Activated CD4-positive, alpha-beta T cell treated with anti-CD3 and anti-CD28 coated beads, Interleukin-10, Interleukin-2, amounts not matched to agents 100 ng/mL and 50 ng/mL, durations not matched to agents 16 hours and 8 hours (primary cell): ENCODE data around the gene SLC35D2.
"Not testable (repeated sequence)": the region's sequence is repeated elsewhere in the genome, so short reads cannot be mapped to it uniquely, and the experiment has no call there.

Experiments
- DNase-seq: peaks from one replicate; pipeline ENCODE4 v3.0.0-alpha.2; 2020

Gene SLC35D2

DNA sequence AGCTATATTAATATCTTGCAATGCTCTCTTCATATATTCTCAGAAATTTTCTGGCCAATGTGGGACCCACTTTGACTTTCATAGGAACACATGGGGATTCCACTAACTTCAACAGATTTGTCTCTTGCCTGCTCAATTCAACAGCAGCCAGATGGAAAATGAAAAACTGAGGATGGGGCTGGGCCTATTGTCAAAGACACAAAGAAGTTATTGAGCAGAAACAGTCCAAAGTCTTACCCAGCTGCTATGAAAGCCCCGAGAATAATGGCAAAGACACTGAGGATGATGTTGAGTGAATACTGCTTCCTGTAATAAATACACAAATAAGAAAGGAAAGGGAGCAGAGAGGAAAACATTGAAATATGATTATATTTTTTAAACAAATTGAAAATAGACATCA lies 32.6 kb downstream of the SLC35D2 start:
- no peak for DNase-seq

DNA sequence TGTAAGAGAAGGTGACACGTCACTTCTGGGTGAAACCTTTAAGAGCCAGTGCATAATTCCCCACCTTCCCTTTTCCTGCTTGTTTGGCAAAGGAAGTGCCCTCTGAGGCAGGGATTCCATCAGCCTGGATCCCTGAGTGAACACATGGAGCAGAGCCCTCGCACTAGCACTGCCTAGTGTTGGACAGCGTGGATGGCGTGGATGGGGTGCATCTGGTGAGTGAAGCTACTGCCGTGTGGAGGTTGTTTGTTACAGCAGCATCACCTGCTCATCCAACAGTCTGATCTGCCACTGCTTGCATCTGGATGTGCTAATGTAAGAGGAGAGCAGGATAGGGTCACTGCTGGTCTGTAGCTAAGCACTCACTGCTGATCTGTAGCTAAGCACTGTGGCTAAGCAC lies 35.2 kb downstream of the SLC35D2 start:
- DNase-seq: no peak

DNA sequence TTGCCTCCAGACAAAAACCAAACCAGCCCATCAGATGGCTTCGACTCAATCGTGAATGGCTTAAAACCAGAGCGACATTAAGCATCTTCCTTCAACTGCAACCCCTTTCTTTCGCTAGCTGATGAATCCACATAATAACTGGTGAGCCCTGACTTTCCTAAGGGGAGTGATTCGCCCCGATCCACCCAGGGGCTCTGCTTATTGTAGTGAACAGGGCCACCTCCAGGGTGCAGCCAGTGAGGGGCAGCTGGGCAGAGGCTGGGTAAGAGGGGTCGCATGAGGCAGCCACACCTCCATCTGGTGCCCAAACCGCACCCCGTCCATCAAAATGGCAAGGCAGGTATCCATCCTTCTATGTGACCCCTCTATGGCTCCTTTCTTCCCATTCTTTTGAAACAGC lies 38.0 kb downstream of the SLC35D2 start:
- DNase-seq: no peak

DNA sequence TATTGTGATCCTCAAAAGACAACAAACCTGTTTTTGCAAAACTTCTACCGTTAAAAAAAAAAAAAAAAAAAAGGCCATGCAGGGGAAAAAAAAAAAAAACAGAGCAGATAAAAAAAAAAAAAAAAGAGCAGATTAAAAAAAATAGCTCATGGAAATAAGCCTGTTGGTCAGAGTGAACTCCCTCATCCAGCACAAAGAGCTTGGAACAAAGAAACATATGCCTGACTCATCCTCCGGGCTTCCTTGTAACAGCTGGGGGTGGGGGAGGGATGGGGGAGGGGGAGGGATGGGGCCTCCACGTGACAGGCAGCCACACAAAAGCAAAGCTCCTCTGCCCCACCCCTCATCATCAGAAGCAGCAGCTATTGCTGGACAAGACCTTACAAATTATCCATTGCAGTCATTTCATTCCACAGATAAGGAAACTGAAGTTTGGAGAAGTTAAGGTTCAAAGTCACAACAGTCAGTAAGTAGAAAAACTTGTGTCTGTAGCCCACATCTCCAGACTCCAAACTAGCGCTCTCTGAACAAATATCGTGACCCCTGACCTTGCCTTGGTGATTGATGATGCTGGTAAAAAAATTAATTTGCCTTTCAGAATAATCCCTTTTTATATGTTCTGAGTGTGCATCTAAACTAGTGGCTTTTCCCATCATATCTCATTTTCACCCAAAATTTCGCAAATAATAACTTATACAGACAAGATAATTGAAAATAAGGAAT lies 38.9 kb downstream of the SLC35D2 start:
- DNase-seq: no peak

DNA sequence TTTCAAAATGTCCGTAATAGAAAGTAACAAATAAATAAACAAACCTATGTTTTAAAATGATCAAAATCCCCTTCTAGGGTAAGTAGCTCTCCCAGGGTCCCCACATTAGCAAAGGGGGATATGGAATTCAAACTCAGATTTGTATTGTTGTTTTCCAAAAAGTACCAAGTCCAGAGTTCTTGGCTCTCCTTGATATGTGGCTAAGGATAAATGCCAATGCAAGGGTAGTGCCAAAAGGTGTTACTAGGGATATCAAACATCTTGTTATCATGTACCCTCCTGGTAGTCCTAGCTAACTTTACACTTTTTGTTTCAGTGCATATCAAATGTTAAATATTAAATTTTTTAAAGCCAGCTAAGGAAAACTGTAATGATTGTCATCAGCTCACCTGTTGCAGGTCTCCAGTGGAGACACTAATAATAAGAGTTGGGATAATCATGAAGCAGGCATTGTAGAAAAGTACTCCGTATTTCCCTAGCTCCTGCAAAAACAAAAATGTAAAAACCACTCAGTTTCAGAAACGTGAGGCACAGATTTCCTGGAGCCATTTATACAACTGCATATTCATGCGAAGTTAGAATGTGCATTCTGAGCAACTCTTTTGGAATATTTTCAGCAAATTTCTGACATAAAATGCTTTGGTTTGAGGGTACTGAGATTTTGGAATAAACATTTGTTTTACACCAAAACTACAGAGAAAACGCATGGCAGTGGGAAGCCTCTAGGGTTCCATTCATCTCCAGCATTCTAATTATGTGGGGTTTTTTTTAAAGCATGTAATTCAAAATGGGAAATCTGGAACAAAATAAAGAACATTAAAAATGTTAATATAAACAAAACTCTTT lies 39.8 kb downstream of the SLC35D2 start:
- no peak for DNase-seq

DNA sequence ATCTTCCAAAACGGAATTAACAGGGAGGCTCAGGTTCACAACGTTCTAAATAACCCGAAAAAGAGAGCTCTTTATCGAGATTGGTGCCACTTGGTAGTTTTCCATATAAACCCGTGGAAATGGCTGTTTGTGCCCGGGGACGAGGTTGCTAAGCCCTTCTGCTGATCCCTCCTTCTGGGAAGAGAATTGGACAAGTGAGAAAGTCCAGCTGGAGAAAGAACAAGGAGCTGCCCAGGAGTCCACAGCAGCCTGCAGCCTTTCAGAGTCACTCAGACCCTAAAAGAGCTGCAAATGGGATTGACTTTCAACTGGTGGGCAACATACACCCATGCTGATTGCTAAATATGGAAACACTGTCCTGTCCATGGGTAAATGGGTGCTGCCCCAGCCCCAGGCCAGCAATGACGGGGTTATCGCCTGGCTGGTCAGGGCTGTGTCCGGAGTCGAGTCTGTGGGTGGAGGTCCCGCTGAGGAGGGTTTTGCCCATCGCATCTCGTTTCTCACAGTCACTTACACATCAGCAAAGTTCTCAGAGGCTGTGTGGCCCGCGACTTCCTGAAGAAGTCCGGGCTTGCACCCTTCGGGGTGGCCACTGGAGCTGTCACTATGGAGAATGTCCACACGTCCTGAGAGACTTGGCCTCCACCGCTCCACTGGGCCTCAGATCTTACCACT lies 40.8 kb downstream of the SLC35D2 start:
- no peak for DNase-seq

DNA sequence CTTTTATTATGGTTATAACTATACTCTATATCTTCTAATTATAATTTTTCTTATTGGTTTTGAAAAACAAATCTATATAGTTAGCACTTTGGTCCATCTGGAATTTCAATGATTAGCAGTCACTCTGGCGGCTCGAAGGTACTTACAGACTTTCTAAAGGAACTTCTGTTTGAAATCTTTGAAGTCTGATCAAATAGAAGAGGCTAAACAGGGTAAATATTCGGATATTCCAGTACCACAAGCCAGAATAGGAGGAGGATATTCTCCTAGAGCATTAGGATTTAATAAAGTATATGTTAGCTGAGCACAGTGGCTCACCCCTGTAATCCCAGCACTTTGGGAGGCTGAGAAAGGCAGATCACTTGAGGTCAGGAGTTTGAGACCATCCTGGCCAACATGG lies 42.8 kb downstream of the SLC35D2 start:
- DNase-seq: no peak

DNA sequence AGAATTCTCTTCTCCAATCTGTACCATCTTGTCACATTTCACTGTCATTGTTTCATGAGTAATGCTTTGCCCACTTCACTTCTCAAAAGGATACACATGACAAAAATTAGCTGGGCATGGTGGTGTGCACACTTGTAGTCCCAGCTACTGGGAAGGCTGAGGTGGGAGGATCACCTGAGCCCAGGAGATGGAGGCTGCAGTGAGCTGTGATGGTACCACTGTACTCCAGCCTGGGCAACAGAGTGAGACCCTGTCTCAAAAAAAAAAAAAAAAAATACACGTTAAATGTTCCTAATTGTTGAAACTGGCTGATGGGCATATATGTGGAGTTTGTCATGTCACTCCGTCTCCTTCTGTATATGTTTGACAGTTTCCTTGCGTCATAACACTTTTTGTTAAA lies 45.2 kb downstream of the SLC35D2 start:
- DNase-seq: no peak

DNA sequence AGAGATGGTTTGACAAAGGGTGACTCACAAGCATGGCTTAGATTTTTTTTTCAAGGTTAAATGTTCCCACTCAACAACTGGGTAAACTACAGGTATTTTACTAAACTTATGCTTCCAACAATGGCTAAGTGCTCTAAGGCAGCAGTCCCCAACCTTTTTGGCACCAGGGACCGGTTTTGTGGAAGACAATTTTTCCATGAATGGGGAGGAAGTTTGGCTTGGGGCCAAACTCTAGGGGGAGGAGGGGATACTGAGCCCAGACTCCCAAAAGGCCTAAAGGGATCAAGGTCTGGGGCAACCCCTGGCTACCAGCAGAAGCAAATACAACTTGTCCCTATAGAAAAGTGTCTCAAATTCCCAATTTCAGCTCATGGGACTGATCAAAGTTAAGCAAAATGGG lies 49.6 kb downstream of the SLC35D2 start:
- no peak for DNase-seq

DNA sequence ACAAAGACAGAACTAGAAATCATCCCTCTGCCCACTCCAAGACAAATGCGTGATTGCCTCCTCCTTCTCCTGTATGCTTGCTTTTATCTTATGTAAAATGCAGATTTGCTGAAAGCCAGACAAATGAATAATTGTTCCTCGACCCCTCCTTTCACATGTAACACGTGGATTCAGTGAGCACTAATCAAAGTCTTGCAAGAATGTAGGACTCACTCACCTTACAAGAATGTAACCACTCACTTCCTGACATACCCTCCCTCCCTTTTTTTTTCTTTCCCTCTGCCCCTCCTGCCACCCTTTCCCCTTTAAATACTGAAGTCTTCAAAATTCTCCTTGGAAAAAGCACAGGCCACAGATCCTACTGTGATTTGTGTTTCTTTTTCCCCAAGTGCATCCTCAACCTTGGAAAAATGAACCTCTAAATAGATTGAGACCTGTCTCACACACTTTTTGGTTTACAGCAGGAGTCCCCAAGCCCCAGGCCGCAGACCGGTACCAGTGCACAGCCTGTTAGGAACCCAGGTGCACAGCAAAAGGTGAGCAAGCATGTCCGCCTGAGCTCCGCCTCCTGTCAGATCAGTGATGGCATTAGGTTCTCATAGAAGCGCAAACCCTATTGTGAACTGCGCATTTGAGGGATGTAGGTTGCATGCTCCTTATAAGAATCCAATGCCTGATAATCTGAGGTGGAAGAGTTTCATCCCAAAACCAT lies 52.1 kb downstream of the SLC35D2 start:
- DNase-seq: no peak

DNA sequence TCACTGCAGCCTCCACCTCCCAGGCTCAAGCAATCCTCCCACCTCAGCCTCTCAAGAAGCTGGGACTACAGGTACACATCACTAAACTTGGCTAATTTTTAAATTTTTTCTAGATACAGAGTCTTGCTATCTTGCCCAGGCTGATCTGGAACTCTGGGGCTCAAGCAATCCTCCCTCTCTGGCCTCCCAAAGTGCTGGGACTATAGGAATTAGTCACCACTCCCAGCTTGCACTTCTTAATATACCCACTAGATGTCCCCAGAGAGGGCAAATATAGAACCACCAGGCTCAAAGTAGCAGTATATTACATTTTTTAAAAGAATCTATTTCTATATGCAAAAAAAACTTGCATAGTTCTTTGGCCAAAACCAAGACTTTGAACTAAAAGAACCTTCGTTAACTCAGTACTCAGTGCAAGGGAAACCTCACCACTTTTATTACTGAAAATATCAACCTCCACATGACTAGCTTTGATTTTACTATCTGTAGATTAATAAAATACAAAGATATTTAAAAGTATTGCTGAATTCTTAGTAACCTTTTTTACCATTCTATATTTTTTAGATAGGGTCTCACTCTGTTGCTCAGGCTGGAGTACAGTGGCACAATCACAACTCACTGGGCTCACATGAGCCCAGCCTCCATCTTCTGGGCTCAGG lies 55.7 kb downstream of the SLC35D2 start:
- peak; percentile 69 for DNase-seq

DNA sequence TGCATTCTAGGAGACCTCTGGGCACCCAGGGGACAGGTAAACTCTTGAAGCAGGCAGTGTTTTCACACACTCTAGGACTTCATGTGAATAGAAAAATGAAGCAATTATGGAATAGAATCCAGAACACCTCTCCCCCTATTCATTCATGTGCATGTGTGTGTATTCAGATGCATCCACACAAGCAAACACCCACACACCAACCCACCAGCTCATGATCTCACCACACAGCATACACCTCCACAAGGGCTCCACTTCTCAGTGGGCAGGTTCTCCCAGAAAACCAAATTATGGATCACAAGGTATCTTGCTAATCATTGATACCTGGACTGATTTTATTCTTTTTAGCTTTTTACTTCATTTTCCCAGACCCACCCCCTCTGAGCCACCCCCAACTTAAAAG lies 60.3 kb downstream of the SLC35D2 start:
- no peak for DNase-seq

DNA sequence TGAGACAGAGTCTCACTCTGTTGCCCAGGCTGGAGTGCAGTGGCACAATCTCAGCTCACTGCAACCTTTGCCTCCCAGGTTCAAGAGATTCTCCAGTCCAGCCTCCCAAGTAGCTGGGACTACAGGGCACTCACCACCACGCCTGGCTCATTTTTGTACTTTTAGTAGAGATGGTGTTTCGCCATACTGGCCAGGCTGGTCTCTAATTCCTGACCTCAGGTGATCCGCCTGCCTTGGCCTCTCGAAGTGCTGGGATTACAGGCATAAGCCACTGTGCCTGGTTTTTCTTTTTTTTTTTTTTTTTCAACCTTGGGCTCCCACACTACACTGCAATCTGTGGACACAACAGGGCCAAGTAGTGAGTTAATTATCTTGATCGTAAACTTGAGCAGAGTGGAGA lies 60.8 kb downstream of the SLC35D2 start:
- not testable (repeated sequence) for DNase-seq

DNA sequence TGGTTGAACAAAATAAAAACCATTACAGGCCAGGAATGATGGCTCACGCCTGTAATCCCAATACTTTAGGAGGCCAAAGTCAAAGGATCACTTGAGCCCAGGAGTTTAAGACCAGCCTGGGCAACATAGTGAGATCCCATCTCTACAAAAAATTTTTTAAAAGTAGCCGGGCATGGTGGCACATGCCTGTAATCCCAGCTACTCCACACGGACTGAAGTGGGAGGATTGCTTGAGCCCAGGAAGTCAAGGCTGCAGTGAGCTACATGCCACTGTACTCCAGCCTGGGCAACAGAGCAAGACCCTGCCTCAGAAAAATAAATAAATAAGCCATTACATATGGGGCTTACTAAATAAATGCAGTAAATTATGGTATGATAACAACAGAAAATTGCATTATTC lies 61.3 kb downstream of the SLC35D2 start:
- not testable (repeated sequence) for DNase-seq

DNA sequence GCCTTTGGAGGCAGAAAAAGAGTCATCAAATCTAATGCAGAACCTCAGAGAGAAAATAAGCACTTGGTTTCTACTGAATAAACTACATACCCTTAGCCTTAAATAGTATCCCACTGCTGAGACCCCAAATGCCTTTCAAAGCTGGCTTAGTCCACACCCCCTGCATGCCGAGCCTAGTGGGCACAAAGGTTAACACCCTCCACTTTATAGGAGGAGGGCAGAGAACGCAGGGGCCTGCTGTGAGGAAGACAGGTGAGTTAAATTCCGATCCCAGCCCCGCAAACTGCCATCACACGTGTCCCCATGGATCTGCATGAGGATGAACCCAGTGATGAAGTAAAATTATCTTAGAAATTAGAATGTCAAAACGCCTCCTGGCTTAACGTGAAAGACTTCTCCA lies 62.0 kb downstream of the SLC35D2 start:
- no peak for DNase-seq

DNA sequence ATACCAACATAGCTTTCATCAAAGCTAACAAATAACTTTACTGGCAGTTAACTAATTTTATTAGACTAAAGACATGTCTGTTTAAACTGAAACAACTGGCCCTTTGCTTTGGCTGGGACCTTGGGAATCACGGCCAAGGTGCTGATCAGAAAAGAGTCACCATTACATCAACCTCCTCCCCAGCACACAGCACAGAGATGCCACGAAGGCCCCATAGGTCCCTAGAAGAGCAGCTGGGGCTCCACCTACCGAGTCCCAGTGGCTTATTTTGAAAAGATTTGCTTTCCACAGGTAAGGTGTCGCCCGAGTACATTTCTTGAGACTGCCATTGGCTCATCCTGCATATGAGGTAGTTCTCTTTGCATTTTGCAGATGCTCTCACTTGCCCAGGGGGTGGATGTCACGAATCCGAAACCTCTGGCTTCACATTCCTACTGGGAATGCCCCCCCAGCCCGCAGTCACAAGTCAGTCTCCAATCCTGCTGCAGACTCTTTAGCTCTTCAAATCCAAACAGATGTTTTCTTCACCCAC lies 62.7 kb downstream of the SLC35D2 start:
- DNase-seq: no peak

DNA sequence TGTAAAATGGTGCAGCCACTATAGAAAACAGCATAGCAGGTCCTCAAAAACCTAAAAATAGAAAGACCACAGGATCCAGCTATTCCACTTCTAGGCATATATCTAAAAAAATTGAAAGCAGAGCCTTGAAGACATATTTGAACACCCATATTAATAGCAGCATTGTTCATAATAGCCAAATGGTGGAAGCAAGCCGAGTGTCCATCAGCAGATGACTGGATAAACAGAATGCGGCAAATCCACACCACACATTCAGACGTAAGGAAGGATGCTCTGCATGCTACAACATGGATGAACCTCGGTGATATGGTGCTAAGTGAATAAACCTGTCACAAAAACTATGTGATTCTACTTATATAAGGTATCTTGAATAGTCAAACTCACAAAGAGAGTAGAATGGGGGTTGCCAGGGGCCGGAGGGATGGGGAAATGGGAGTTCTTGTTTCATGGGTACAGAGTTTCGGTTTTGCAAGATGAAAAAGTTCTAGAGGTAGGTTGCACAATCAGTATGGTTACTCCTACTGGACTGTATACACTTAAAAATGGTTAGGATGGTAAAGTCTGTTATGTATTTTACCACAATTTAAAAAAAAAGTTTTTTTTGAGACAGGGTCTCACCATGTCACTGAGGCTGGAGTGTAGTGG lies 64.5 kb downstream of the SLC35D2 start:
- DNase-seq: no peak

DNA sequence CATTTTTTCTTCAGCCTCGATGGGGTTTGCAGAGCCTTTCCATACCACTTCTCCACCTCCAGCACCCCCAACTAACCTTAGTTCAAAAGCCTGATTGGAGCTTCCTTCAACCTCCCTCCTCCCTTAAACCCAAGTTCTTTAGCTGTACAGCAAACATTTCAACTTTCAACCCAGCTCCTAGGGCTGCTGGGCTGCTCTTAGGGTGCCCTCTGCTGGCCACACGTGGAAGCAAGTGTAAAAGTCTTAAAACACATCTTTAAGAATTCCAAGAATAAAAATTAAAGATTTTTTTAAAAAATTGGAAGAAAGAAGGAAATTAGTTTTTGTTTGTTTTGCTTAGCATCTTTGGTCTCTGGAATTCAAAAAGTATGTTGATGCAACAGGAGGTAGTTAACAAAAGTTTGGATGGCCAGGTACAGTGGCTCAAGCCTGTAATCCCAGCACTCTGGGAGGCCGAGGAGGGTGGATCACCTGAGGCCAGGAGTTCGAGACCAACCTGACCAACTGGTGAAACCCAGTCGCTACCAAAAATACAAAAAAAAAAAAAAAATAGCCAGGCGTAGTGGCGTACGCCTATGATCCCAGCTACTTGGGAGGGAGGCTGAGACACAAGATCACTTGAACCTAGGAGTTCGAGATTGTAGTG lies 66.1 kb downstream of the SLC35D2 start:
- DNase-seq: peak; percentile 52

DNA sequence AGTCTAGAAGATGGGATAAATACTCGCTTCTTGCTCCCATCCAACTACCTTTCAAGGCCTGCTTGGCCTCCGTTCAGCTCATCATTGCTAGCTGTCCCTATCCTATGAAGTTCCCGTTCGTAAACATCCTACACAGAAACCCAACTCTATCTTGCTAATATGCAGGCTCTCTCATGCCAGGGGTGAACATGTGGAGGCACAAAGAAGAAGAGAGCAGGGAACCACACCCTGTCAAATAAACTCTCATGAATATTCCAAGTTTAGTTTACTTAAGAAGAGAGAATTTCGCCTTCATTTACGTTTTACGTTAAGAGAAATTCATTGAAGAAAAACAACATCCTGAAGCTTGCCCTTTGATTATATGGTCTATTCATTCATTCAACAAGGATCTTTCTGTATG lies 73.7 kb downstream of the SLC35D2 start:
- DNase-seq: no peak

DNA sequence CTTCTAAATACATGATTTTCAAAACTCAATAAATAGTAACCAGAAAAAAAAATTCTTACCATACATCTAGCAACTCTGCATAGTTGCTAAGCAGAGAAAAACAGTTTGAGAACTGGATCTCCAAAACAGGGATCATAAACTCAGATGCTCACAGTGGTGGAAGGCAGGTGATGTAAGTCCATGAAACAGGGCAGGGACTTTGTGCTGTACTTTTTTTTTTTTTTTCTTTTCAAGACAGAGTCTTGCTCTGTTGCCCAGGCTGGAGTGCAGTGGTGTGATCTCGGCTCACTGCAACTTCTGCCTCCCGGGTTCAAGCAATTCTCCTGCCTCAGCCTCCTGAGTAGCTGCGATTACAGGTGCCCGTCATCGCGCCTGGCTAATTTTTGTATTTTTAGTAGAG lies 76.6 kb downstream of the SLC35D2 start:
- not testable (repeated sequence) for DNase-seq

DNA sequence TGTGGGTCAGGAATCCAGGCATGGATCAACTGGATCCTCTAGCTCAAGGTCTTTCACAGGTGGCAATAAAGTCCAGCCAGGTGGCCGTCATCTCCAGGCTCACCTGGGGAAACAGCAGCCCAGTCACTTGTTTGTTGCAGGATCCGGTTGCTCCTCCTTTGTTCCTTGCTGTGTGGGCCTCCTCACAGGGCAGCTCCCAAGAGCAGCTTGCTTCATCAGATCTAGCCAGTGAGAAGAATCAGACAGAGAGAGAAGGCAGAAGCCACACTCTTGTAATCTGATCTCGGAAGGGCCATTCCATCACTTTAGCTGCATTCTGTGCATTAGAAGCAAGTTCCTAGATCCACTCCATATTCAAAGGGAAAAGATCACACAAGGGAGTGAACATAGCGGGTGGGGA lies 78.3 kb downstream of the SLC35D2 start:
- no peak for DNase-seq
